HG02763 (cell line): ENCODE measurements around the gene SPACA9.

Source experiments
- ATAC-seq: cut with Tn5 transposase; IDR thresholded peaks from one replicate; pipeline ENCODE4 v1.9.1; 2021; ENCODE audit warnings: mild to moderate bottlenecking, moderate library complexity; ENCODE audit not compliant: unreplicated experiment

The SPACA9 gene

GRCh38 chr9:132888151-132888550, 9.5 kb downstream of the SPACA9 start:
- ATAC-seq = no peak

- ATAC-seq = no peak
Observed at GRCh38 chr9:132892400-132892799, 13.7 kb downstream of the SPACA9 start.

- ATAC-seq = no peak
Observed at GRCh38 chr9:132894346-132894745, 15.6 kb downstream of the SPACA9 start.

- ATAC-seq = no peak
Observed at GRCh38 chr9:132894862-132895835, 16.5 kb downstream of the SPACA9 start.

GRCh38 chr9:132896264-132896663, 17.6 kb downstream of the SPACA9 start:
- ATAC-seq = no peak

GRCh38 chr9:132896906-132897305, 18.2 kb downstream of the SPACA9 start:
- no peak for ATAC-seq

GRCh38 chr9:132898051-132898450, 19.4 kb downstream of the SPACA9 start:
- ATAC-seq = no peak

- ATAC-seq = no peak
Observed at GRCh38 chr9:132901858-132902831, 23.4 kb downstream of the SPACA9 start.

- ATAC-seq = no peak
Observed at GRCh38 chr9:132903574-132904492, 25.1 kb downstream of the SPACA9 start.

GRCh38 chr9:132905726-132906125, 27.0 kb downstream of the SPACA9 start:
- no peak for ATAC-seq

- ATAC-seq = no peak
Observed at GRCh38 chr9:132908635-132909034, 29.9 kb downstream of the SPACA9 start.

GRCh38 chr9:132909311-132909710, 30.6 kb downstream of the SPACA9 start:
- ATAC-seq = no peak

GRCh38 chr9:132910376-132910775, 31.7 kb downstream of the SPACA9 start:
- ATAC-seq = no peak

- no peak for ATAC-seq
Observed at GRCh38 chr9:132912131-132912530, 33.4 kb downstream of the SPACA9 start.

- no peak for ATAC-seq
Observed at GRCh38 chr9:132914924-132915323, 36.2 kb downstream of the SPACA9 start.

- no peak for ATAC-seq
Observed at GRCh38 chr9:132919614-132920268, 41.0 kb downstream of the SPACA9 start.

GRCh38 chr9:132923346-132923902, 44.7 kb downstream of the SPACA9 start:
- ATAC-seq = no peak

- ATAC-seq = no peak
Observed at GRCh38 chr9:132927704-132928103, 49.0 kb downstream of the SPACA9 start.

- no peak for ATAC-seq
Observed at GRCh38 chr9:132931178-132931735, 52.6 kb downstream of the SPACA9 start.
